Esophagus squamous epithelium (tissue), 5 donors: Measurements from ENCODE around the gene MRAS. TPM values are rescaled to one million over a fixed set of nuclear protein-coding genes. Genes with fewer than 3 reads are reported as not detected.

Source experiments
- DNase-seq: peaks from one replicate; lab custom pipeline; 2025; lab: John Stamatoyannopoulos, UW
- H3K27ac ChIP-seq, 4 donors: fragments of 200-600 bp; sonication (generic); one replicate each; pipeline ENCODE4 v1.5.1; 2016 to 2019; ENCODE audit warnings: mild to moderate bottlenecking in 1 of 4
- H3K27me3 ChIP-seq, 4 donors: fragments of 200-600 bp; sonication (generic); 1 replicate in 3 of 4; 2 replicates in 1 of 4; pipeline versions ENCODE4 v1.5.1 to v1.6.0; 2017 to 2021; ENCODE audit warnings: antibody characterized with exemption in 1 of 4
- H3K36me3 ChIP-seq, 3 donors: fragments of 200-600 bp; sonication (generic); one replicate each; pipeline ENCODE4 v1.5.1; 2016 to 2019
- H3K4me1 ChIP-seq, 3 donors: fragments of 200-600 bp; sonication (generic); one replicate each; pipeline ENCODE4 v1.5.1; 2017 to 2019
- H3K4me3 ChIP-seq, 4 donors: fragments of 200-600 bp; sonication (generic); 1 replicate in 3 of 4; 2 replicates in 1 of 4; pipeline ENCODE4 v1.5.1; 2016 to 2019; ENCODE audit warnings: mild to moderate bottlenecking in 2 of 4, moderate library complexity in 1 of 4
- H3K9me3 ChIP-seq, 3 donors: fragments of 200-600 bp; sonication (generic); one replicate each; pipeline ENCODE4 v1.5.1; 2016 to 2019
- POLR2A ChIP-seq, 4 donors: fragments of 450-650 bp; IDR thresholded peaks; one replicate each; pipeline ENCODE4 v1.6.1; 2017; ENCODE audit warnings: antibody characterized with exemption in 4 of 4, mild to moderate bottlenecking in 4 of 4, moderate library complexity in 3 of 4
- WGBS, 2 donors: methylation state at CpG; one replicate each; pipeline ENCODE4 v1.1.5; 2018; 5-methylcytosine and 5-hydroxymethylcytosine counted together
- intact Hi-C: fragments of 100-400 bp; cut with DNase I; formaldehyde crosslinking; loops from one replicate; pipeline ENCODE4 v1.15.0; 2022
- total RNA-seq, 4 donors: library from RNA; depleted of rRNA; stranded (reverse); fragments of >200 nt; gene quantifications; one replicate each; pipeline ENCODE4 v1.1.0, GENCODE V29; 2016
- TF ChIP-seq, protein P1 (sequence below), 6 experiments: fragments of 450-650 bp in 4 of 6; fragments of 200-600 bp in 2 of 6; sonication (generic) in 2 of 6; IDR thresholded peaks; one replicate each; pipeline ENCODE4 v1.5.1; 2016 to 2019; ENCODE audit warnings: antibody characterized with exemption in 6 of 6, mild to moderate bottlenecking in 4 of 6, moderate library complexity in 4 of 6
- donor health status: DM: yes; HTN: yes; CAD: no.

The MRAS gene
- total RNA-seq, 4 donors from 2014 or later = 0.72 to 5.9 (median 2.4) TPM

DNA sequence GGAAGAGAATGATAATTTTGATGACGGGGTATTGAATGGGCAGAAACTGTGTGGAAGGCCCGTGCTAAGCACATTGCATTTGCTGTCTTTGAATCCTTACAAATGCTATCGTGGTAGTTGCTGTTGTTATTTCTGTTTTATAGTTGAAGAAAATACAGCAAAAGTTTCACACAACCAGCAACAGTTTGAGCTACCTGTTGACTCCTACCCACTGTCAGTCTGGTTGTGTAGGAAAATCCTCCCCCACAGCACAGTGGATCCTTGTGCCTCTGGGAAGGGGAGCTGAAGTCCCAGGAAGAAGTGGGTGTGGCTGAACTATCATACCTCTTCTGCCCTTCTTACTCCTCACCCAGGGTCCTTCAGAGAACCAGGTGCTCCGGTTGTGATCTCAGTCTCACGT is 29.4 kb downstream of the MRAS start:
- intact Hi-C loops = no loop called here

DNA sequence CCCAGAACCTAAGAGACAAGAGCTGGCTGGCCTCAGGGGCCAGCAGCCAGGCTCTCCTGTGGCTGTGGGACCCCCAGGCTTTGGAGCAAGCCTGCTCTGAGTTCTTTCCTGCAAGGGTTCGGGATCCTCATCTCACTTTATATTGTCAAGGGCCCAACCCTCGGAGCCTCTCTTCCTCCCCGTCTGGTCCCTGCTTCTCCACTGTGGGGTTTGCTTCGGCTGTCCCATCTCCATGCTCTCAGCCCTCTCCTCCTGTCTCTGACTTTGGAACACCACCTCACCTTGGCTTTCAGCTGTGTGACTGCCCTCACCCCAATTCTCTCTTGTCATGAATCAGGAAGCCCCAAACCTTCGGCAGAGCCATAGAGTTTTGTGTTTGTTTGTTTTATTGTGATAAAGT is 30.0 kb downstream of the MRAS start:
- Histone ChIP-seq H3K27me3 (no peaks in the 10 kb centered on the region), H3K4me3 (no peak overlapping the region), H3K36me3 (no peaks in the 10 kb centered on the region), H3K9me3 (no peaks in the 10 kb centered on the region), H3K27ac (no peak overlapping the region), H3K4me1 (peaks cover 13 to 23% (median 18%) of the 10 kb centered on the region in 3 donors)
- DNase-seq = no peak
- intact Hi-C loops = no loop called here
- TF ChIP-seq, protein P1, sequence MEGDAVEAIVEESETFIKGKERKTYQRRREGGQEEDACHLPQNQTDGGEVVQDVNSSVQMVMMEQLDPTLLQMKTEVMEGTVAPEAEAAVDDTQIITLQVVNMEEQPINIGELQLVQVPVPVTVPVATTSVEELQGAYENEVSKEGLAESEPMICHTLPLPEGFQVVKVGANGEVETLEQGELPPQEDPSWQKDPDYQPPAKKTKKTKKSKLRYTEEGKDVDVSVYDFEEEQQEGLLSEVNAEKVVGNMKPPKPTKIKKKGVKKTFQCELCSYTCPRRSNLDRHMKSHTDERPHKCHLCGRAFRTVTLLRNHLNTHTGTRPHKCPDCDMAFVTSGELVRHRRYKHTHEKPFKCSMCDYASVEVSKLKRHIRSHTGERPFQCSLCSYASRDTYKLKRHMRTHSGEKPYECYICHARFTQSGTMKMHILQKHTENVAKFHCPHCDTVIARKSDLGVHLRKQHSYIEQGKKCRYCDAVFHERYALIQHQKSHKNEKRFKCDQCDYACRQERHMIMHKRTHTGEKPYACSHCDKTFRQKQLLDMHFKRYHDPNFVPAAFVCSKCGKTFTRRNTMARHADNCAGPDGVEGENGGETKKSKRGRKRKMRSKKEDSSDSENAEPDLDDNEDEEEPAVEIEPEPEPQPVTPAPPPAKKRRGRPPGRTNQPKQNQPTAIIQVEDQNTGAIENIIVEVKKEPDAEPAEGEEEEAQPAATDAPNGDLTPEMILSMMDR (IDR thresholded peaks at IDR 0.05) = no peak
- TF ChIP-seq POLR2A (IDR thresholded peaks at IDR 0.05) = no peak
- WGBS, 2 donors = 82 to 85% methylated on average over 5 of the region's 5 CpGs

More for the DNA sequence above, 29.4 kb downstream of the MRAS start:
- TF ChIP-seq, protein P1 (IDR thresholded peaks at IDR 0.05) = no peak
- TF ChIP-seq POLR2A (IDR thresholded peaks at IDR 0.05) = no peak
- Histone ChIP-seq H3K9me3 (no peaks in the 10 kb centered on the region), H3K4me3 (no peak overlapping the region), H3K4me1 (peaks cover 13 to 20% (median 16%) of the 10 kb centered on the region in 3 donors), H3K27me3 (no peaks in the 10 kb centered on the region), H3K27ac (no peak overlapping the region), H3K36me3 (no peaks in the 10 kb centered on the region)
- 88 to 96% methylated on average over 4 of the region's 5 CpGs for WGBS, 2 donors
- no peak for DNase-seq

DNA sequence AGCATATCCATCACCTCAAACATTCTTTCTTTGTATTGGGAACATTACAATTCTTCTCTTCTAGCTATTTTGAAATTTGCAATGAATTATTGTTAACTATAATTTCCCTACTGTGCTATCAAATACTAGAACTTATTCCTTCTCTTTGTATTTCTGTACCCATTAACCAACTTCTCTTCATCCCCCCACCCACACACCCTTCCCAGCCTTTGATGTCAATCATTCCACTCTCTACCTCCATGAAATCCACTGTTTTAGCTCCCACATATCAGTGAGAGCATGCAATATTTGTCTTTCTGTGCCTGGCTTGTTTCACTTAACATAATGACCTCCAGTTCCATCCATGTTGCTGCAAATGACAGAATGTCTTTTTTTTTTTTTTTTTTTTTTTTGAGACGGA is 30.6 kb downstream of the MRAS start:
- H3K4me3 ChIP-seq = no peak overlapping the region
- H3K4me1 ChIP-seq = peaks cover 13 to 23% (median 18%) of the 10 kb centered on the region in 3 donors
- intact Hi-C loops = no loop called here
- no peak overlapping the region for H3K27ac ChIP-seq
- H3K9me3 ChIP-seq = no peaks in the 10 kb centered on the region
- H3K27me3 ChIP-seq = no peaks in the 10 kb centered on the region
- 86 to 100% methylated on average over 1 of the region's 1 CpG for WGBS, 2 donors
- no peak for TF ChIP-seq POLR2A (IDR thresholded peaks at IDR 0.05)
- TF ChIP-seq, protein P1 (IDR thresholded peaks at IDR 0.05) = no peak
- DNase-seq = no peak
- H3K36me3 ChIP-seq = no peaks in the 10 kb centered on the region

DNA sequence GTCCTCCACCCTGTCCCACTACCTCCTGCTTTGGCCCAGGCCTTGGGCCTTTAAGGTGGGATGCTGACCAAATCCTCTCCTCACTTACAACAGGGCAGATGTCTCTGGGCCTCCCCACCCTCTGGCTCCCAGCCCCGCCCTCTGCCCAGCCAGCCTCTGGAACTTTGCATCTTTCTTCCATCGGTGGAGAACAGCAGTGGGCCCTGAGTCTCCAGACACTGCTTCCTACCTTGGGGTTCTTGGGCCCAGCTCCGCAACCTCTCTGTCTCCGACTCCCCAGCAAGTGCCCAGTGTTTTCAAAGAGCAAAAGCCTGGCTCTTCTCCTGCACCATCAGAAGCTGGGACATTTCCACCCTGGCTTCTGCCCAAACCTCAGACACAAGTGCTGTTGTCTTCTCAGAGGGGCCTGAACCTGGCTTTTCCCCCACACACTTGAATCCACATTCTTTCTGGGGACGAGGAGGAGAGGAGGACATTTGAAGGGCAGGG is 33.1 kb downstream of the MRAS start:
- TF ChIP-seq POLR2A (IDR thresholded peaks at IDR 0.05) = no peak
- TF ChIP-seq, protein P1 (IDR thresholded peaks at IDR 0.05) = no peak
- Histone ChIP-seq H3K9me3 (no peaks in the 10 kb centered on the region), H3K36me3 (no peaks in the 10 kb centered on the region), H3K4me3 (no peak overlapping the region), H3K27ac (peak overlapping the region; percentile 52 to 84 (median 74)), H3K4me1 (peaks cover 13 to 23% (median 18%) of the 10 kb centered on the region in 3 donors), H3K27me3 (no peaks in the 10 kb centered on the region)
- intact Hi-C loops = no loop called here
- 48 to 83% methylated on average over 3 to 4 of the region's 5 CpGs for WGBS, 2 donors
- DNase-seq = no peak

DNA sequence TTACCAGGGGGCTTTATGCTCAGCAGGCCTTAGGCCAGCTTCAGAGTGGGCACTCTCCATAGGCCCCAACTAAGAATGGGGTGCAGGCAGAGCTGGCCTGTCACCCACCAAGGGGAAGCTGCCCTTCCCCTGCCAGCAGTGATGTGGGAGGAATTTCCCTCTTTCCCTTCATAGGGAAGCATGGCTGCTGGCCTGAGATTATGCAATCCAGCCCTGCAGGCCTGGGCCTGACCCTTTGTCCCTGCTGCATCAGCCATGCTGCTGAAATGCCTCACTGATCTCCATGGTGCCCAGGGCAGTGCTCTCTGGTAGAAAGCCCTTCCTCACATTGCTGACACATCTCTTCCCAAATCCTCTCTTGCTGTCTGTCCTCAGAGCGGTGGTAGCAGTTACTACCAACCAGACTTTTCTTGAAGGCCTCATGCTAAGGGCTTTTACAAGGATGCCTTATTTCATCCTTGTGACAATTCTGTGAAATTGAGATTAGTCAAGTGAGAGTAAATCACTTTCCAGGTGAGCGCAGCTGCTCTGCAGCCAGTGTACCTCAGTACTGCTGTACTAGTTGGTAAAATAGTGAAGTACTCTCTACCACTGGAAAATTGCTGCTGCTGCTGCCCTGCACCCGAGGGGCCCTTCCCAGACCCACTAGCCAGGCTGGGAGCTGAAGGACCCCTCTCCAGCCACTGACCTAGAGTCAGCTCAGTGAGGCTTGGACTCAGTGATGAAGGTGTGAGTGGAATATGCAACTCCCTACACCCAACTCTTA is 33.8 kb downstream of the MRAS start:
- Histone ChIP-seq H3K27ac (peak overlapping the region; percentile 52 to 84 (median 74)), H3K4me1 (peaks cover 13 to 23% (median 18%) of the 10 kb centered on the region in 3 donors), H3K36me3 (no peaks in the 10 kb centered on the region), H3K4me3 (no peak overlapping the region), H3K27me3 (no peaks in the 10 kb centered on the region), H3K9me3 (no peaks in the 10 kb centered on the region)
- WGBS, 2 donors = 50 to 65% methylated on average over 2 of the region's 3 CpGs
- intact Hi-C loops = no loop called here
- TF ChIP-seq POLR2A (IDR thresholded peaks at IDR 0.05) = no peak
- TF ChIP-seq, protein P1 (IDR thresholded peaks at IDR 0.05) = no peak
- no peak for DNase-seq
